LNCaP clone FGC (cell line): Measurements from ENCODE around the gene PCDH19.

Experiments
- DNase-seq: peaks from one replicate; pipeline ENCODE4 v3.0.0-alpha.2; 2011; ENCODE audit warnings: low read depth
- H3K4me3 ChIP-seq: 2 replicates; pipeline ENCODE4 v1.5.1; 2011; ENCODE audit warnings: mild to moderate bottlenecking, low read depth, low read length, control low read depth
- CTCF ChIP-seq: IDR thresholded peaks from 2 replicates; pipeline ENCODE4 v1.5.1; 2012; ENCODE audit warnings: mild to moderate bottlenecking; ENCODE audit not compliant: control insufficient read depth, insufficient read depth; ENCODE audit errors: extremely low read depth

PCDH19 gene

GRCh38 chrX:100363896-100364295 is 46.2 kb downstream of the PCDH19 start:
- no peak overlapping the region for H3K4me3 ChIP-seq
- no peak for TF ChIP-seq CTCF
- DNase-seq: no peak

- no peak for TF ChIP-seq CTCF
- H3K4me3 ChIP-seq: no peak overlapping the region
- no peak for DNase-seq
These were observed 51.3 kb downstream of the PCDH19 start for GRCh38 chrX:100358766-100359165.

- H3K4me3 ChIP-seq: no peak overlapping the region
- no peak for DNase-seq
- no peak for TF ChIP-seq CTCF
These were observed 53.6 kb downstream of the PCDH19 start for GRCh38 chrX:100356351-100356896.

GRCh38 chrX:100355680-100356079 is 54.4 kb downstream of the PCDH19 start:
- TF ChIP-seq CTCF: no peak
- H3K4me3 ChIP-seq: no peak overlapping the region
- no peak for DNase-seq

GRCh38 chrX:100353326-100353725 is 56.7 kb downstream of the PCDH19 start:
- no peak for TF ChIP-seq CTCF
- no peak overlapping the region for H3K4me3 ChIP-seq
- DNase-seq: no peak

GRCh38 chrX:100350704-100351489 is 59.2 kb downstream of the PCDH19 start:
- no peak for DNase-seq
- no peak for TF ChIP-seq CTCF
- H3K4me3 ChIP-seq: no peak overlapping the region

GRCh38 chrX:100349391-100349790 is 60.7 kb downstream of the PCDH19 start:
- DNase-seq: no peak
- TF ChIP-seq CTCF: no peak
- H3K4me3 ChIP-seq: no peak overlapping the region
